Measurements from ENCODE around the gene RGN. TPM values are rescaled to one million over a fixed set of nuclear protein-coding genes. Genes with fewer than 3 reads are reported as not detected.

RGN gene
- total RNA-seq, 6 experiments from 2014 or later: 44.6 to 292 (median 130) TPM

- Histone ChIP-seq H3K9me3 (no peaks in the 10 kb centered on the region), H3K4me1 (no peaks in the 10 kb centered on the region), H3K4me3 (no peak overlapping the region), H3K27ac (no peak overlapping the region), H3K27me3 (no peaks in the 10 kb centered on the region), H3K36me3 (peaks cover 0 to 65% (median 12%) of the 10 kb centered on the region in 4 donors)
- DNase-seq: no peak
- 0% methylated on average over 1 of the region's 1 CpG for WGBS (ENCODE audit: insufficient coverage, low coverage, low lambda C conversion rate, missing lambda C conversion rate)
- intact Hi-C loops (cut with DNase I): no loop called here
- TF ChIP-seq CTCF (IDR thresholded peaks at IDR 0.05) (peak; percentile 41 to 48 (median 46)), POLR2A (IDR thresholded peaks at IDR 0.05) (no peak)
- peak in 1 of 4 donors; percentile 45 for ATAC-seq
Observed at GRCh38 chrX:47093248-47093647, 15.0 kb downstream of the RGN start.

GRCh38 chrX:47093860-47094259, 15.6 kb downstream of the RGN start:
- Histone ChIP-seq H3K9me3 (no peaks in the 10 kb centered on the region), H3K4me1 (no peaks in the 10 kb centered on the region), H3K4me3 (no peak overlapping the region), H3K27me3 (no peaks in the 10 kb centered on the region), H3K36me3 (peaks cover 0 to 68% (median 15%) of the 10 kb centered on the region in 4 donors), H3K27ac (no peak overlapping the region)
- intact Hi-C loops (cut with DNase I): no loop called here
- 55% methylated on average over 11 of the region's 11 CpGs for WGBS (ENCODE audit: insufficient coverage, low coverage, low lambda C conversion rate, missing lambda C conversion rate)
- ATAC-seq (no peak), DNase-seq (peak in 1 of 3 donors; percentile 16)
- TF ChIP-seq POLR2A (IDR thresholded peaks at IDR 0.05) (no peak), CTCF (IDR thresholded peaks at IDR 0.05) (no peak)

GRCh38 chrX:47097018-47097417, 18.8 kb downstream of the RGN start:
- H3K36me3 ChIP-seq: peaks cover 0 to 62% (median 20%) of the 10 kb centered on the region in 4 donors
- no peak for ATAC-seq
- DNase-seq: no peak
- 65% methylated on average over 4 of the region's 4 CpGs for WGBS (ENCODE audit: insufficient coverage, low coverage, low lambda C conversion rate, missing lambda C conversion rate)
- no peaks in the 10 kb centered on the region for H3K9me3 ChIP-seq
- no peak overlapping the region for H3K4me3 ChIP-seq
- no peaks in the 10 kb centered on the region for H3K27me3 ChIP-seq
- TF ChIP-seq CTCF (IDR thresholded peaks at IDR 0.05) (no peak), POLR2A (IDR thresholded peaks at IDR 0.05) (no peak)
- intact Hi-C loops (cut with DNase I): no loop called here
- no peaks in the 10 kb centered on the region for H3K4me1 ChIP-seq
- no peak overlapping the region for H3K27ac ChIP-seq

GRCh38 chrX:47098338-47099094, 20.3 kb downstream of the RGN start:
- no peak for ATAC-seq
- intact Hi-C loops (cut with DNase I): no loop called here
- H3K4me3 ChIP-seq: no peak overlapping the region
- DNase-seq: no peak
- peaks cover 0 to 48% (median 20%) of the 10 kb centered on the region in 4 donors for H3K36me3 ChIP-seq
- WGBS (ENCODE audit: insufficient coverage, low coverage, low lambda C conversion rate, missing lambda C conversion rate): 79% methylated on average over 2 of the region's 2 CpGs
- no peaks in the 10 kb centered on the region for H3K4me1 ChIP-seq
- no peaks in the 10 kb centered on the region for H3K9me3 ChIP-seq
- no peak overlapping the region for H3K27ac ChIP-seq
- TF ChIP-seq CTCF (IDR thresholded peaks at IDR 0.05) (no peak), POLR2A (IDR thresholded peaks at IDR 0.05) (no peak)
- no peaks in the 10 kb centered on the region for H3K27me3 ChIP-seq
